Lower leg skin (tissue), 4 donors: ENCODE results near the gene CDH16. TPM values are rescaled to one million over a fixed set of nuclear protein-coding genes. Genes with fewer than 3 reads are reported as not detected.

ENCODE experiments used
- DNase-seq, 2 donors: peaks; one replicate each; pipeline ENCODE4 v3.0.0-alpha.2; 2019; ENCODE audit warnings: low spot score in 2 of 2
- H3K4me3 ChIP-seq: fragments of 200-600 bp; sonication (generic); 2 replicates; pipeline ENCODE4 v1.5.1; 2017; ENCODE audit warnings: mild to moderate bottlenecking, low read depth; ENCODE audit not compliant: poor library complexity, severe bottlenecking
- CTCF ChIP-seq, 3 donors: fragments of 450-650 bp; IDR thresholded peaks; one replicate each; pipeline ENCODE4 v1.5.1; 2016; ENCODE audit warnings: antibody characterized with exemption in 3 of 3, mild to moderate bottlenecking in 3 of 3, moderate library complexity in 2 of 3
- POLR2A ChIP-seq, 2 donors: fragments of 450-650 bp; IDR thresholded peaks; one replicate each; pipeline ENCODE4 v1.6.1; 2016 to 2017; ENCODE audit warnings: antibody characterized with exemption in 2 of 2, mild to moderate bottlenecking in 1 of 2, moderate library complexity in 1 of 2
- WGBS, 2 donors: methylation state at CpG; one replicate each; pipeline ENCODE4 v1.1.5; 2018; 5-methylcytosine and 5-hydroxymethylcytosine counted together
- intact Hi-C: fragments of 100-400 bp; cut with DNase I; formaldehyde crosslinking; loops from one replicate; pipeline ENCODE4 v1.15.0; 2023; ENCODE audit warnings: low total_unique reads
- total RNA-seq, 4 donors: library from RNA; depleted of rRNA; stranded (reverse); fragments of >200 nt; gene quantifications; one replicate each; pipeline ENCODE4 v1.1.0, GENCODE V29; 2016

CDH16 gene
- total RNA-seq, 4 donors from 2014 or later, result 0.10 to 0.58 TPM; not detected in 2

GRCh38 chr16:66911801-66912200 is 6.9 kb downstream of the CDH16 start:
- 94 to 97% methylated on average over 7 to 8 of the region's 8 CpGs for WGBS, 2 donors
- H3K4me3 ChIP-seq, result no peak overlapping the region
- no peak for DNase-seq
- TF ChIP-seq POLR2A (IDR thresholded peaks at IDR 0.05) (no peak), CTCF (IDR thresholded peaks at IDR 0.05) (no peak)
- intact Hi-C loops, result no loop called here

- intact Hi-C loops, result no loop called here
- 47 to 61% methylated on average over 5 of the region's 5 CpGs for WGBS, 2 donors
- H3K4me3 ChIP-seq, result no peak overlapping the region
- no peak for DNase-seq
- TF ChIP-seq POLR2A (IDR thresholded peaks at IDR 0.05) (no peak), CTCF (IDR thresholded peaks at IDR 0.05) (no peak)
Measured at GRCh38 chr16:66911112-66911511, 7.6 kb downstream of the CDH16 start.

- no peak overlapping the region for H3K4me3 ChIP-seq
- no peak for DNase-seq
- 78 to 87% methylated on average over 11 to 13 of the region's 14 CpGs for WGBS, 2 donors
- TF ChIP-seq CTCF (IDR thresholded peaks at IDR 0.05), result no peak
- TF ChIP-seq POLR2A (IDR thresholded peaks at IDR 0.05), result no peak
- intact Hi-C loops, result no loop called here
Measured at GRCh38 chr16:66910175-66910940, 8.3 kb downstream of the CDH16 start.

- no peak overlapping the region for H3K4me3 ChIP-seq
- TF ChIP-seq CTCF (IDR thresholded peaks at IDR 0.05) (no peak), POLR2A (IDR thresholded peaks at IDR 0.05) (no peak)
- 86 to 94% methylated on average over 14 of the region's 14 CpGs for WGBS, 2 donors
- no peak for DNase-seq
- intact Hi-C loops, result no loop called here
Measured at GRCh38 chr16:66908762-66909559, 9.7 kb downstream of the CDH16 start.

GRCh38 chr16:66908116-66908515 is 10.6 kb downstream of the CDH16 start:
- intact Hi-C loops, result no loop called here
- TF ChIP-seq POLR2A (IDR thresholded peaks at IDR 0.05) (no peak), CTCF (IDR thresholded peaks at IDR 0.05) (no peak)
- H3K4me3 ChIP-seq, result no peak overlapping the region
- WGBS, 2 donors, result 83 to 91% methylated on average over 2 to 3 of the region's 3 CpGs
- no peak for DNase-seq
